PC-9 (cell line): ENCODE measurements around the gene ZNF774. TPM values are rescaled to one million over a fixed set of nuclear protein-coding genes. Genes with fewer than 3 reads are reported as not detected.

Source experiments
- BruUV-seq: library from RNA; stranded (reverse); fragments of 400-500 nt; replicated peaks from 2 replicates; lab custom pipeline; 2021; lab: Mats Ljungman, UMichigan
- CTCF ChIA-PET: fragments of 300-600 bp; sonication (Branson Sonifier 250); formaldehyde crosslinking; loops from one replicate; lab custom pipeline; 2022; ENCODE audit warnings: antibody characterized with exemption; lab: Charles Lee
- POLR2A ChIA-PET: fragments of 300-600 bp; sonication (Branson Sonifier 250); formaldehyde crosslinking; loops from one replicate; lab custom pipeline; 2022; ENCODE audit warnings: antibody characterized with exemption; ENCODE audit not compliant: unreplicated experiment; lab: Charles Lee
- DNase-seq, 2 experiments: peaks; one replicate each; pipeline versions ENCODE4 v3.0.0 to v3.0.0-alpha.2; 2015 to 2022; ENCODE audit warnings: mixed read lengths in 1 of 2
- H2AFZ ChIP-seq: fragments of 200-600 bp; sonication (generic); 2 replicates; pipeline ENCODE4 v1.8.1; 2017; ENCODE audit warnings: antibody characterized with exemption
- H3F3A ChIP-seq: fragments of 200-600 bp; sonication (generic); 2 replicates; pipeline ENCODE4 v1.8.1; 2017; ENCODE audit warnings: antibody characterized with exemption, mild to moderate bottlenecking, low read depth; ENCODE audit not compliant: insufficient read depth
- H3K27ac ChIP-seq: fragments of 200-600 bp; sonication (generic); 2 replicates; pipeline ENCODE4 v1.6.1; 2016; ENCODE audit warnings: mixed run types
- H3K27me3 ChIP-seq: fragments of 200-600 bp; sonication (generic); 2 replicates; pipeline ENCODE4 v1.6.1; 2016; ENCODE audit warnings: low read depth, mixed run types; ENCODE audit not compliant: insufficient read depth
- H3K36me3 ChIP-seq: fragments of 200-600 bp; sonication (generic); 2 replicates; pipeline ENCODE4 v1.6.1; 2016; ENCODE audit warnings: low read depth, mixed run types
- H3K4me1 ChIP-seq: fragments of 200-600 bp; sonication (generic); replicated peaks from 2 replicates; pipeline ENCODE4 v1.6.1; 2016; ENCODE audit warnings: mixed run types; ENCODE audit not compliant: insufficient read depth
- H3K4me2 ChIP-seq: fragments of 200-600 bp; sonication (generic); 2 replicates; pipeline ENCODE4 v1.6.1; 2017; ENCODE audit warnings: mixed run types
- H3K4me3 ChIP-seq: fragments of 200-600 bp; sonication (generic); 2 replicates; pipeline ENCODE4 v1.6.1; 2016; ENCODE audit warnings: mixed run types
- H3K79me2 ChIP-seq: fragments of 200-600 bp; sonication (generic); 2 replicates; pipeline ENCODE4 v1.6.1; 2017; ENCODE audit warnings: low read depth, mixed run types
- H3K9me2 ChIP-seq: fragments of 200-600 bp; sonication (generic); 2 replicates; pipeline ENCODE4 v1.8.1; 2017; ENCODE audit warnings: mild to moderate bottlenecking; ENCODE audit not compliant: insufficient read depth
- H3K9me3 ChIP-seq: fragments of 200-600 bp; sonication (generic); 2 replicates; pipeline ENCODE4 v1.8.1; 2016; ENCODE audit warnings: low read depth; ENCODE audit not compliant: insufficient read depth
- H4K20me1 ChIP-seq: fragments of 200-600 bp; sonication (generic); 2 replicates; pipeline ENCODE4 v1.8.1; 2017; ENCODE audit not compliant: insufficient read depth
- CTCF ChIP-seq: fragments of 200-600 bp; sonication (generic); conservative IDR thresholded peaks from 2 replicates; pipeline ENCODE4 v1.6.1; 2017; ENCODE audit warnings: mixed run types, antibody characterized with exemption, mild to moderate bottlenecking, moderate library complexity
- EZH2 ChIP-seq: fragments of 200-600 bp; sonication (generic); IDR thresholded peaks from 2 replicates; pipeline ENCODE4 v1.8.0; 2017; ENCODE audit warnings: antibody characterized with exemption, low read depth
- intact Hi-C: fragments of 100-400 bp; cut with micrococcal nuclease; formaldehyde crosslinking; loops from one replicate; pipeline ENCODE4 v1.10.0; 2022; ENCODE audit not compliant: unreplicated experiment
- total RNA-seq: library from RNA; stranded (reverse); gene quantifications from 2 replicates; pipeline ENCODE4 v1.2.3, GENCODE V29; 2021

Gene ZNF774
- total RNA-seq, 1 experiment from 2014 or later: 6.3 TPM

GRCh38 chr15:90376789-90377188 is 24.7 kb downstream of the ZNF774 start:
- no peaks in the 10 kb centered on the region for H3K79me2 ChIP-seq
- no TSS peak for BruUV-seq
- H3K36me3 ChIP-seq: no peaks in the 10 kb centered on the region
- POLR2A ChIA-PET: no interaction called here
- no peaks in the 10 kb centered on the region for H3F3A ChIP-seq
- intact Hi-C loops: no loop called here
- H3K4me1 ChIP-seq: no peaks in the 10 kb centered on the region
- CTCF ChIA-PET: no interaction called here
- no peak for TF ChIP-seq EZH2
- no peak for TF ChIP-seq CTCF
- H4K20me1 ChIP-seq: no peaks in the 10 kb centered on the region
- H3K4me3 ChIP-seq: no peak overlapping the region
- H3K4me2 ChIP-seq: no peak overlapping the region
- peaks cover 11% of the 10 kb centered on the region; the same call in 1 of the 2 replicates for H3K9me3 ChIP-seq
- no peak overlapping the region for H3K27ac ChIP-seq
- no peak overlapping the region for H2AFZ ChIP-seq
- DNase-seq: no peak
- no peaks in the 10 kb centered on the region for H3K9me2 ChIP-seq
- no peaks in the 10 kb centered on the region for H3K27me3 ChIP-seq

- no peaks in the 10 kb centered on the region for H4K20me1 ChIP-seq
- peaks cover 11% of the 10 kb centered on the region; the same call in 1 of the 2 replicates for H3K9me3 ChIP-seq
- no peak overlapping the region for H3K4me3 ChIP-seq
- H3K4me1 ChIP-seq: no peaks in the 10 kb centered on the region
- H3K27ac ChIP-seq: no peak overlapping the region
- TF ChIP-seq CTCF (no peak), EZH2 (no peak)
- no peak overlapping the region for H2AFZ ChIP-seq
- H3K27me3 ChIP-seq: no peaks in the 10 kb centered on the region
- intact Hi-C loops: no loop called here
- DNase-seq: no peak
- H3K4me2 ChIP-seq: no peak overlapping the region
- no peaks in the 10 kb centered on the region for H3F3A ChIP-seq
- H3K36me3 ChIP-seq: no peaks in the 10 kb centered on the region
- BruUV-seq: no TSS peak
- H3K79me2 ChIP-seq: no peaks in the 10 kb centered on the region
- CTCF ChIA-PET: interaction anchor here (0.7 kb wide), 1 partner anchor 22 kb away, joined by 3 read pairs; no protein-coding TSS in a partner anchor
- POLR2A ChIA-PET: no interaction called here
- H3K9me2 ChIP-seq: no peaks in the 10 kb centered on the region
These were observed 27.2 kb downstream of the ZNF774 start for GRCh38 chr15:90379263-90379662.

GRCh38 chr15:90381515-90381914 is 29.4 kb downstream of the ZNF774 start:
- Histone ChIP-seq H3K79me2 (no peaks in the 10 kb centered on the region), H3K4me3 (no peak overlapping the region), H3K27ac (no peak overlapping the region), H3K27me3 (no peaks in the 10 kb centered on the region), H3K36me3 (no peaks in the 10 kb centered on the region), H3K9me3 (peaks cover 11% of the 10 kb centered on the region; the same call in 1 of the 2 replicates), H3K4me1 (no peaks in the 10 kb centered on the region), H3K4me2 (no peak overlapping the region), H2AFZ (no peak overlapping the region), H3K9me2 (no peaks in the 10 kb centered on the region), H3F3A (peaks cover 11% of the 10 kb centered on the region), H4K20me1 (no peaks in the 10 kb centered on the region)
- TF ChIP-seq EZH2 (no peak), CTCF (no peak)
- DNase-seq: no peak
- BruUV-seq: no TSS peak
- ChIA-PET POLR2A (no interaction called here), CTCF (no interaction called here)
- intact Hi-C loops: no loop called here
